GM21526 (cell line): Measurements from ENCODE around the gene MAGEA2.
"Not testable (repeated sequence)": the region's sequence is repeated elsewhere in the genome, so short reads cannot be mapped to it uniquely, and the experiment has no call there.

ENCODE experiments used
- ATAC-seq: cut with Tn5 transposase; IDR thresholded peaks from one replicate; pipeline ENCODE4 v1.9.1; 2021; ENCODE audit warnings: moderate library complexity; ENCODE audit not compliant: unreplicated experiment, low FRiP score

The MAGEA2 gene

DNA sequence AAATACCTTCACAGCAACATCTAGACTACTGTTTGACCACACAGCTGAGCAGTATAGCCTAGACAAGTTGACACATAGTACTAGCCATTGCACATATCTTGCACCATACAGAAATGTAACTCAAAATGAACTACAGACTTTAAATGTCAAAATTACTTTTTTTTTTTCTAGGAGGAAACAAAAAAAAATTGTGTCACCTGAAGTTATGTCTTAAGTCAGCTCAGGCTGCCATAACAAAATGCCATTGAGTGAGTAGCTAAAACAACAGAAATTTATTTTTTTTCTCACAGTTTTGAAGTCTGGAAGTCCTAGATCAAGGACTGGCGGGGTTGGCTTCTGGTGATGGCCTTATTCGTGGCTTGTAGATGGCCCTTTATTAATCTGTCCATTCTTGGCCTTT is 44.5 kb downstream of the MAGEA2 start, which contains the start of gene CSAG2:
TSS of gene CSAG2 (minus strand) at position 101 of the 400 bp plus-strand sequence. CDS start 161 bp downstream, outside the sequence.
- ATAC-seq: not testable (repeated sequence)

GRCh38 chrX:152706500-152706899 is 47.1 kb downstream of the MAGEA2 start:
- ATAC-seq: not testable (repeated sequence)

DNA sequence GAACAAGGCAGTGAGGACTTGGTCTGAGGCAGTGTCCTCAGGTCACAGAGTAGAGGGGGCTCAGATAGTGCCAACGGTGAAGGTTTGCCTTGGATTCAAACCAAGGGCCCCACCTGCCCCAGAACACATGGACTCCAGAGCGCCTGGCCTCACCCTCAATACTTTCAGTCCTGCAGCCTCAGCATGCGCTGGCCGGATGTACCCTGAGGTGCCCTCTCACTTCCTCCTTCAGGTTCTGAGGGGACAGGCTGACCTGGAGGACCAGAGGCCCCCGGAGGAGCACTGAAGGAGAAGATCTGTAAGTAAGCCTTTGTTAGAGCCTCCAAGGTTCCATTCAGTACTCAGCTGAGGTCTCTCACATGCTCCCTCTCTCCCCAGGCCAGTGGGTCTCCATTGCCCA is 53.3 kb downstream of the MAGEA2 start:
- ATAC-seq: not testable (repeated sequence)
